Liver (tissue), 3 donors: ENCODE data around the gene RETSAT.

ENCODE experiments used
- EGR1 ChIP-seq, 2 donors: IDR thresholded peaks; 2 replicates each; pipeline ENCODE4 v1.6.1; 2016 to 2018; ENCODE audit warnings: antibody characterized with exemption in 2 of 2, low read depth in 2 of 2
- JUND ChIP-seq, 2 donors: IDR thresholded peaks; 2 replicates each; pipeline ENCODE4 v1.6.1; 2016; ENCODE audit warnings: antibody characterized with exemption in 2 of 2
- SP1 ChIP-seq: IDR thresholded peaks from 2 replicates; pipeline ENCODE4 v1.6.1; 2018; ENCODE audit warnings: antibody characterized with exemption, mild to moderate bottlenecking
- YY1 ChIP-seq: IDR thresholded peaks from 2 replicates; pipeline ENCODE4 v1.6.1; 2016; ENCODE audit warnings: antibody characterized with exemption, mild to moderate bottlenecking
- TF ChIP-seq, protein P1 (sequence below): IDR thresholded peaks from 2 replicates; pipeline ENCODE4 v1.6.1; 2016; ENCODE audit warnings: antibody characterized with exemption, mild to moderate bottlenecking
- TF ChIP-seq, protein P2 (sequence below): fragments of 150-350 bp; IDR thresholded peaks from 2 replicates; pipeline ENCODE4 v1.5.1; 2017; ENCODE audit warnings: improper control_type of control experiment, low read depth, low read length; ENCODE audit not compliant: missing input control
- TF ChIP-seq, protein P3 (sequence below): IDR thresholded peaks from 2 replicates; pipeline ENCODE4 v1.6.1; 2016; ENCODE audit warnings: antibody characterized with exemption
- TF ChIP-seq, protein P4 (sequence below): IDR thresholded peaks from 2 replicates; pipeline ENCODE4 v1.6.1; 2016; ENCODE audit warnings: antibody characterized with exemption
- donor health status: healthy.
- donor health status: healthy.

DNA sequence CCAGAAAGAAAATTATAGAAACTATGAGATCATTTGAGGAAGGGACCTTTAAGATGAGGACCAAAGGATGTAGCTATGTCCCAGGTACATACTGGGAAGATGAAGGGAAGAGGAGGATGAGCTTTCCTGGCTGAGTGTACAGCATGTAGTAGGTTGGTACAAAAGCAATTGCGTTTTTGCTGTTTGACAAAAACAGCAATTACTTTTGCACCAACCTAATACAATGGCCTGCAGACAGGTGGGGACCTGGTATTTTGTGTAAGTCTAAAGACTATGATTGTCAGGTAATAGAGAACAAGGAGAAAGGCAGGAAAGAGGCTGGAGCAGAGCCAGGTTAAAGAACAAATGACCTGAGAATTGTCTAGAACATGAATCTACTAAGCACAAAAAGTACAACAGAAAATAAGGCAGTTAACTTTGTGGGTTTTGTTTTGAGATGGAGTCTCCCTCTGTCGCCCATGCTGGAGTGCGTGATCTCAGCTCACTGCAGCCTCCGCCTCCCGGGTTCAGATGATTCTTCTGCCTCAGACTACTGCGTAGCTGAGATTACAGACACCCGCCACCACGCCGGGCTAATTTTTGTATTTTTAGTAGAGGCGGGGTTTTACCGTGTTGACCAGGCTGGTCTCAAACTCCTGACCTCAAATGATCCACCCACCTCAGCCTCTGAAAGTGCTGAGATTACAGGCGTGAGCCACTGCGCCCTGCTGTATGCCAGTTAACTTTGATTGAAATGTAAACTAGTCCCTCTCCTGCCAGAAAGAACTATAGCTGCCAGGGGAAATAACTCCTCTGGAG lies 23.3 kb downstream of the RETSAT start:
- TF ChIP-seq, protein P1, sequence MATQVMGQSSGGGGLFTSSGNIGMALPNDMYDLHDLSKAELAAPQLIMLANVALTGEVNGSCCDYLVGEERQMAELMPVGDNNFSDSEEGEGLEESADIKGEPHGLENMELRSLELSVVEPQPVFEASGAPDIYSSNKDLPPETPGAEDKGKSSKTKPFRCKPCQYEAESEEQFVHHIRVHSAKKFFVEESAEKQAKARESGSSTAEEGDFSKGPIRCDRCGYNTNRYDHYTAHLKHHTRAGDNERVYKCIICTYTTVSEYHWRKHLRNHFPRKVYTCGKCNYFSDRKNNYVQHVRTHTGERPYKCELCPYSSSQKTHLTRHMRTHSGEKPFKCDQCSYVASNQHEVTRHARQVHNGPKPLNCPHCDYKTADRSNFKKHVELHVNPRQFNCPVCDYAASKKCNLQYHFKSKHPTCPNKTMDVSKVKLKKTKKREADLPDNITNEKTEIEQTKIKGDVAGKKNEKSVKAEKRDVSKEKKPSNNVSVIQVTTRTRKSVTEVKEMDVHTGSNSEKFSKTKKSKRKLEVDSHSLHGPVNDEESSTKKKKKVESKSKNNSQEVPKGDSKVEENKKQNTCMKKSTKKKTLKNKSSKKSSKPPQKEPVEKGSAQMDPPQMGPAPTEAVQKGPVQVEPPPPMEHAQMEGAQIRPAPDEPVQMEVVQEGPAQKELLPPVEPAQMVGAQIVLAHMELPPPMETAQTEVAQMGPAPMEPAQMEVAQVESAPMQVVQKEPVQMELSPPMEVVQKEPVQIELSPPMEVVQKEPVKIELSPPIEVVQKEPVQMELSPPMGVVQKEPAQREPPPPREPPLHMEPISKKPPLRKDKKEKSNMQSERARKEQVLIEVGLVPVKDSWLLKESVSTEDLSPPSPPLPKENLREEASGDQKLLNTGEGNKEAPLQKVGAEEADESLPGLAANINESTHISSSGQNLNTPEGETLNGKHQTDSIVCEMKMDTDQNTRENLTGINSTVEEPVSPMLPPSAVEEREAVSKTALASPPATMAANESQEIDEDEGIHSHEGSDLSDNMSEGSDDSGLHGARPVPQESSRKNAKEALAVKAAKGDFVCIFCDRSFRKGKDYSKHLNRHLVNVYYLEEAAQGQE, result no peak
- TF ChIP-seq, protein P2, sequence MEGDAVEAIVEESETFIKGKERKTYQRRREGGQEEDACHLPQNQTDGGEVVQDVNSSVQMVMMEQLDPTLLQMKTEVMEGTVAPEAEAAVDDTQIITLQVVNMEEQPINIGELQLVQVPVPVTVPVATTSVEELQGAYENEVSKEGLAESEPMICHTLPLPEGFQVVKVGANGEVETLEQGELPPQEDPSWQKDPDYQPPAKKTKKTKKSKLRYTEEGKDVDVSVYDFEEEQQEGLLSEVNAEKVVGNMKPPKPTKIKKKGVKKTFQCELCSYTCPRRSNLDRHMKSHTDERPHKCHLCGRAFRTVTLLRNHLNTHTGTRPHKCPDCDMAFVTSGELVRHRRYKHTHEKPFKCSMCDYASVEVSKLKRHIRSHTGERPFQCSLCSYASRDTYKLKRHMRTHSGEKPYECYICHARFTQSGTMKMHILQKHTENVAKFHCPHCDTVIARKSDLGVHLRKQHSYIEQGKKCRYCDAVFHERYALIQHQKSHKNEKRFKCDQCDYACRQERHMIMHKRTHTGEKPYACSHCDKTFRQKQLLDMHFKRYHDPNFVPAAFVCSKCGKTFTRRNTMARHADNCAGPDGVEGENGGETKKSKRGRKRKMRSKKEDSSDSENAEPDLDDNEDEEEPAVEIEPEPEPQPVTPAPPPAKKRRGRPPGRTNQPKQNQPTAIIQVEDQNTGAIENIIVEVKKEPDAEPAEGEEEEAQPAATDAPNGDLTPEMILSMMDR, result no peak
- TF ChIP-seq, protein P3, sequence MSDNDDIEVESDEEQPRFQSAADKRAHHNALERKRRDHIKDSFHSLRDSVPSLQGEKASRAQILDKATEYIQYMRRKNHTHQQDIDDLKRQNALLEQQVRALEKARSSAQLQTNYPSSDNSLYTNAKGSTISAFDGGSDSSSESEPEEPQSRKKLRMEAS, result no peak
- no peak for TF ChIP-seq SP1
- no peak for TF ChIP-seq EGR1 (IDR thresholded peaks at IDR 0.05; ENCODE audit: low read depth in 2 of 2)
- TF ChIP-seq YY1, result no peak
- TF ChIP-seq, protein P4, sequence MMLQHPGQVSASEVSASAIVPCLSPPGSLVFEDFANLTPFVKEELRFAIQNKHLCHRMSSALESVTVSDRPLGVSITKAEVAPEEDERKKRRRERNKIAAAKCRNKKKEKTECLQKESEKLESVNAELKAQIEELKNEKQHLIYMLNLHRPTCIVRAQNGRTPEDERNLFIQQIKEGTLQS, result no peak
- TF ChIP-seq JUND (IDR thresholded peaks at IDR 0.05), result no peak
